GM18519 (cell line): ENCODE results near the gene LVRN.

ENCODE experiments used
- ATAC-seq: cut with Tn5 transposase; IDR thresholded peaks from one replicate; pipeline ENCODE4 v1.9.1; 2021; ENCODE audit warnings: mild to moderate bottlenecking, moderate library complexity; ENCODE audit not compliant: unreplicated experiment, low FRiP score

Gene LVRN

DNA sequence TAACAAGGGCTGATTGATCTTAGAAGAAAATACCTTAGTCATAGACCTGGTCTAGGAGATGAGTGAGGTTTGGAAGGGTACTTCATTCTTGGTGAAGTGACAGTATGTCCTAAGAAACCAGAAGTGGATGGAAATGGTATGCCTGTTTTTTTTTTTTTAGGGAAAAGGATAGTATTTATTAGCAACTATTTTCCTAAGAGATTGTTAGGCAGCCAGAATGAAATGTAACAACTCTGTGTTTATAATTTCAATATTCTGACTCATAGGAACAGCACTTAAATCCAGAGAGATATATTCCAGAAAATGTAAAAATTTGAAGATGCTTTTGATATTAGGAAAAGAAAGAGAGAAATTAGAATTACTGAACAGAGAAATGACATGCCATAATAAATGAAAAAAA, 48.8 kb downstream of the LVRN start:
- no peak for ATAC-seq

DNA sequence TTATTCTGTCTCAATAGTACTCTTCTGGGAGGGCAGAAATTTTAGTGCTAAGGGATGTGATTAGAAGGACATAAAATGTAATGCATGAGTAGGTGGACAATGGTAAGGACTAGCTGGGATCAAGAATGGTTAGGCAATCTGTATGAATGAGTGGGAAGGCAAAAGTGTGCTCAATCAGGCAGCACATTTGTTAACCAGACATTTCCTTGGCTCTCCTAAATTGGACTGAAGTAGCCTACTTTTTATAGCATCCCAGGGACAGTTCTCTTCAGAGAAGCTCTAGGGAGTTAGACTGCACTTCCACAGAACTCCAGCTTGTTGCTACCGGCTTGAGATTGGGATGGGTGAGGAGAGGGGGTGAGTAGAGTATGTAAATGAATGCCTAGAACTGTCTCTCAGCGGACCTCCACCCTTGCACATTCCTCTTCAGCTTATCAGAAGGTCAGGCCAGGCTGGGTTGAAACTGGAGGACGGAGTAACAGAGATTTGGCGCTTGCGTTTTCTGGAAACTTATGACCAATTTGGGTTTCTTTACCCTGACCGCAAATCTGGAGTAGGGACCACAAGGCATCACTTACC, 51.0 kb downstream of the LVRN start:
- ATAC-seq, result no peak

DNA sequence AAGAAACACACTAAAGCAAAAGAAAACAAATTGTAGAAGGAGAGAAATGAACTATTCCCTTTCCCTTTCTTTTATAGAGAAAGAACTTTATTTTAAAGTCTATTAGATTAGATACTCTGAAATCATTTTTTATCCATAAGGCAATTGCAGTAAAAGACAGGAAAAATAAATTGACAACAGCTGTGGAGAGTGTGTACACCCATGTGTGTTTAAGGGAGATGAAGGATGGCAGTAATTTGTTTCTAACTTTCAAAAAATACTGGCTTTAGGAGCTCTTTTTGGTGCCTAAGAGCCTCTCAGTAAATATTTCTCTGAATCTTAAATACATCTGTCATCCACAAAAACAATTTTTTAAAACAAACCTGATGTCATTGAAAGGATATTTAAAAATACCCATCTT, 51.7 kb downstream of the LVRN start:
- ATAC-seq, result no peak

DNA sequence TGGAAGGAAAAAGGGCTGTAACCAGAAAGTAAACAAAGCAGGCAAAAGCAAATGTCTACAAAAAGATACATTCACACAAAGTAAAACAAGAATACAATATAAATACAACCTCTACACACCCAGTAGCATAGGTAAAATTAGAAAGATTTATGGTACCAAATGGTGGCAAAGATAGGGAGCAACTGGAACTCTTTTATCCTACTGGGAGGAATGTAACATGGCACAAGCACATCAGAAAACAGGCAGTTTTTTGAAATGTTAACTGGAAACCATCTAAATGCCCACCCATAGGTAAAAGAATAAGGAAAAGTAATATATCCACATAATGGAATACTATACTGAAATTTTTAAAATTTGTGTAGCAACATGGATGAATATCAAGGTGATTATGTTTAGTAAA, 61.3 kb downstream of the LVRN start:
- ATAC-seq, result no peak

GRCh38 chr5:116025866-116026265, 63.6 kb downstream of the LVRN start:
- ATAC-seq, result no peak

- ATAC-seq, result peak; percentile 47
Observed at GRCh38 chr5:116032094-116032517, 69.8 kb downstream of the LVRN start, which contains the start of gene ARL14EPL. ARL14EPL (plus strand) TSS chr5:116032472; CDS start chr5:116051466, 18,994 bp downstream.

- ATAC-seq, result no peak
Observed at GRCh38 chr5:116032991-116033390, 70.7 kb downstream of the LVRN start.

DNA sequence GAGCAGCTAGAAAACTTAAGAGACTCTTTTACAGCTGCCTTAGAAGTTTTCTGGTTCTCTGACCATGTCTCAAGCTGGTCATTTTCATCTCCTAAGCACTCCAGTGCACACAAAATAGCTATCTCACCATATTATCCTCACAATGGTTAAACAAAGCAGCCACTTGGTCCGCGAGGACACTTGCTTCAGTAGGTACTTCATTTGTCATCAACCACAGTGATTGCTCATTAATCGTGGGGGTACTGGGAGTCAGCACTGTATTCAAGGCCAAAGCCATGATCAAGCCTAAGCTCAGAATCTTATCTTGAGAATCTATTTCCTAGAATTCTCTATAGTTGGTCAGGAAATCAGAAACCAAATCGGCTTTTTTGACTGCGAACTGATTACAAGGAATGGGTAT, 72.8 kb downstream of the LVRN start:
- no peak for ATAC-seq

DNA sequence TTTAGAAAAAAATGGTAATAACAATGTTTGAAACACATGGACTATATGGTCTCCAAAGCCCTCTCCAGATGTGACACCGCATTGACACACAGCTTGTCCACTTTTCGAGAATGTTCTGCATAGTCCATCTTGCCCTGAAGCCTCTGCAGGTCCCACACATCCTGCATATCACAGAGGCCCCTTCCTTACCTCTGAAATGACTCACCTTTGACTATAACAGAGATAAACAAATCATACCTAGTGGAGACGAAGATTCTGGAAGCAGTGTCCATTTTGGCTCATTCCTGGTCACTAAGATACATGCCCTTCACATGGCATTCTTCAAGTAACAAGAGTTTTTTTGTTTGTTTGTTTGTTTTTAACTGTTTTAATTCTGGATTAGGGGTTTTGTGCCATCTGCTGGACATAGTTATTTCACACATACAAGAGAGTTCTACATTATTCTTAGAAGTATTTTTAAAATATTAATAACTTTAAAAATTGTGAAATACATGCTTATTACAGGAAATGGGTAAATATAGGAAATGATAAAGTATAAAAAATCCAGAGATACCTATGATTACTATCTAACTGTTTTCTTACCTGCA, 75.1 kb downstream of the LVRN start:
- peak; percentile 33 for ATAC-seq

- peak; percentile 80 for ATAC-seq
Observed at GRCh38 chr5:116038817-116039216, 76.5 kb downstream of the LVRN start.

DNA sequence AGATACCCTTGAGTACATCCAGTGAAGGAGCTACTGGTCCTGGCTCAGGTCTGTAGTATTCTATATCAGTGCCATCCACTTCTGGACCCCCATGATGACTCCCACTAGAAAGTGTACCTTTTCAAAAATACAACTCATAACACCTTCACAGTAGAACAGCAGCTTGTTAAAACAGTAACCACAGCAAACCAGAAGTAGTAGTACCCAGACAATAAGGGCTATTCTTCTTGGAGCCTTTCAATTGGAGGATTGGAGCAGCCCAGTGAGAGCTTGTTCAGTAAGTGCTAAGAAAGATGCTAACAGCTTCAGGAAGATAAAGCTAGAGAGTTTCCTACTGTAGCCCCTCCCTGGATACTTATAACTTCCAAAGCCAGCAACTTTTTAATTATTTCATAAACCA, 80.1 kb downstream of the LVRN start:
- no peak for ATAC-seq

DNA sequence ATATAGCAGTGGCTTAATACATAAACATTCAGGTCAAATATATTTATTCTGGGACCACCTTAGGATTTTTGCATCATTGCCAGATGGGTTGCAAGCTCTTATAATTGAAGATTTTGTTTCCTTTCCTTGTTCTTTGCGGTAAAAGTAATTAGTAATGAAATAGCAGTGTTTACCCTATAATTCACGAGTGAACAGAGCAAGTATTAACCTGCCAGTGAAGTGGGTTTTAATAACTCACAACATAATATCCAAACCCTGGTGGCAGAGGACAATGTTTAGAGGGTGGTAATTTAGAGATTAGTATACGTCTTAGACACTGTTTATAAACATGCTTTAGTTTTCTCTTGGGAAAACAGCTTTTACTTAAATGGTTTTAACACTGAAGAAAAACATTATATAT, 81.8 kb downstream of the LVRN start:
- no peak for ATAC-seq

DNA sequence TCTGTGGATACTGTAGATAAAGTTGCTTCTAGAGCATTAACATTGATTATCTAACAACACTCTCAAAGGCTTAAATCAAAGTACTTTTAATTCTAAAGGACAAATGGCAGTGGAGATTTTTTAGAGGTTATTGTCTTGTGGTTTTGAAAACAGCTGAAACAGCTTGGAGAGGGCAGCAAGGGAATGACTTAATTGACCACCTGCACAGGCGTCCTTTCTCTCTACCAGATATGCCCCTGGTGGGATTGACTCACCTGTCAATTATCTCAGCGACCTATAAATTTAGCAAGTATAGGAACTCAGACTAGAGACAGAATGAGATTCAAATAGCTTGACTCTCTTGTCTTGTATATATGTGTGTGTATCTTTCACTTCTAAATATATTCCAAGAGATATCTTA, 83.5 kb downstream of the LVRN start:
- no peak for ATAC-seq

DNA sequence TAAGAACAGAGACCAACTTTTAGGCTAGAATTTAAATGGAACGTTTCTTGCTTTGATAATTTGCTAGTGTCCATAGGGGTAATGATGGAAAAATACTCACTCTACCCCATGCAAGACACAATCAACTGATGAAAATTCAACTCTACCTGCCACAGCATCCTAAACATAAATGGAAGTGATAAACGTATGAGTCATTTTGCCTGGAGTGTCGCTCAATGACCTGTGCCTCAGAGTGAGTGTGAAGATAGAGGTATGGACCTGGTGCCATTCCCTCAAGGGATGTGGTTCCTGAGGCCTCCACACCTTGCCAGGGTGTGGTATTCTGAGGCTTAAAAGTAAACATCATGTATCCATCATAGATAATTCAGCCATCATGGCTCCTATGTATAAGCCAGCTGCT, 84.0 kb downstream of the LVRN start:
- ATAC-seq, result no peak

DNA sequence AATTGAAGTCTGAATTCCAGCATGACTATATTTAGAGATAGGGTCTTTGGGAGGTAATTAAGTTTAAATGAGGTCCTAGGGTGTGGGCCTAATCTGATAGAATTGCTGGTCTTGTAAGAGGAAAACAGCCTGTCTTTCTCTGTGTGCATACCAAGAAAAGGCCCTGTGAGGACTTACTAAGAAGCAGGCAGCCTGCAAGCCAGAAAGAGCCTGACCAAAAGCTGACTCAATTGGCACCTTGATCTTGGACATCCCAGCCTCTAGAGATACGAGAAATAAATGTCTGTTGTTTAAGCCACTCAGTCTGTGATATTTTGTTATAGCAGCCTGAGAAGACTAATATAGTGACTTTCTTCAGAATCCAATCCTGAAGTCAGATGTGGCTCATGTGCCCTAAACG, 84.5 kb downstream of the LVRN start:
- ATAC-seq, result no peak

DNA sequence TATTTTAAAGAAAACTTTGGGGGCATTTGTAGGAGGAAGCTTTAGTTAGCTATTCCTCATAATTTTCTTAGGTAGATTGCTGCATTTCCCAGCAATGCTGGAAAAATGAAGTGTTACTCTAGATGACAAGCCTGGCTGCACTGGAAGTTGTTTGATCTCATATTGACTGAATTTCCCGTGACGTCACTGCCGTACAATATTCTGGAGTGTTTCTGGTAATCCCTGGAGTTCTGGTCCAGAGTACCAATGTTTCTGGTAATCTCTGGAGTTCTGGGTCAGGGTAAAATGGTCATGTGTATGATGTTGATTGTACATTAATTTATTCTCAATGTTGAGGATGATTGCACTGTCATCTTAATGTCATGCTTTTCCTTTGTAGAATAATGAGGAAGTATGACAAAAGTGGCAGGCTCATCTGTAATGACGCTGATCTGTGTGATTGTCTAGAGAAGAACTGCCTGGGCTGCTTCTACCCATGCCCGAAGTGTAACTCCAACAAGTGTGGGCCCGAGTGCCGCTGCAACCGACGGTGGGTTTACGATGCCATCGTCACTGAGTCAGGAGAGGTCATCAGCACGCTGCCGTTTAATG, 96.2 kb downstream of the LVRN start:
- ATAC-seq, result no peak

DNA sequence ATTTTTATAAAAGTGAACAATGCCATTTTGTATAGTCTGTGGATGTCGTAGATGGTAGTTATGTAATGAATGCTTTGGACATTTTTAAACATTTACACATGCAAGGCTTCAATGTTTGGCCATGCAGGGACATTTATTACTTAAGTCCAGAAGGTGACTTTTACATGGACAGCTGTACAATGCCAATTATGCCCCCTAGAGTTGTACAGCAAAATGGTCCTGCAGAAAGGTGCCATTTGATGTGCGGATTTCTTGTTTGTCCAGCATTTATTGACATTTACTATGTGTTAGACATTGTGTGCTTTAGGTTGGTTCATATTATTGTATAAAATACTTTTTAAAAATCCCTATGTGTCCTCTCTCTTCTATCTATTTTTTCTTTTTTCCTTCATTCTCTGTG, 100.1 kb downstream of the LVRN start:
- ATAC-seq, result no peak

GRCh38 chr5:116063950-116064349, 101.7 kb downstream of the LVRN start:
- ATAC-seq, result no peak

DNA sequence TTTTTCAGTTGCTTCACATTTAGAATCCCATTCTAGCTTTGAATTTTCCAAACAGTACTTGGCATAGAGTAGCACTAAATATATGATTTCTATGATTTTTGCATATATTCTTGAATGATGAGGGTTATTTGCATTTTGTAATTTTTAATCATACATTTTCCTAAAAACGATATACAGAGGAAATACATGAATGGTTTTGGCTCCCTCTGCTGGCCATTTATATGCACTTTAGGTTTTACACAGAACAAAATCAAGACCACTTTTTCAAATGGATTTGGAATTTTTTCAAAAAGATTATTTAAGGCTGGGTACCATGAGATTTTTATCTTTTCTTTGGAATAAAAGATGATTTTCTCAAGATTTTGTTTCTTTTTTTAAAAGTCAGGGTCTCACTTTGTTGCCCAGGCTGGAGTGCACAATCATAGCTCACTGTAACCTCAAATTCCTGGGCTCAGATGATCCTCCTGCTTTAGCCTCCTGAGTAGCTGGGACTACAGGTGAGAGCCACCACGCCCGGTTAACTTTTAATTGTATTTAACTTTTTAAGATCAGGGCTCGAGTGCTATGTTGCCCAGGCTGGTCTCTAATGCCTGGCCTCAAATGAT, 105.9 kb downstream of the LVRN start:
- no peak for ATAC-seq

DNA sequence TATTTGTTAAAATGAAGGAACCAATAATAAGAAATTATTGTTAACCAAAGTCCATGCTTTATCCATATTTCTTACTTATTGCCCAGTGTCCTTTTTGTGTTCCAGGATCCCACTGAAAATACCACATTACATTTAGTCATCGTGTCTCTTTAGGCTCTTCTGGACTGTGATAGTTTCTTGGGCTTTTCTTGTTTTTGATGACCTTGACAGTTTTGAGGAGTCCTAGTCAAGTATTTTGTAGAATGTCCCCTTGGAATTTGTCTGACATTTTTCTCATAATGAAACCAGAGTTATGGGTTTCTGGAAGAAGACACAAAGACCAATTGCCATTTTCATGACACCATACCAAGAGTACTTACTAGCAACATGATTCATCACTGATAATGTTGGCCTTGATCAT, 108.9 kb downstream of the LVRN start:
- ATAC-seq, result no peak

GRCh38 chr5:116075191-116075831, 113.0 kb downstream of the LVRN start:
- ATAC-seq, result no peak
